HepG2 (cell line): ENCODE data around the gene LRRN2. TPM values are rescaled to one million over a fixed set of nuclear protein-coding genes. Genes with fewer than 3 reads are reported as not detected.

Experiments used
- ARHGAP35 ChIP-seq: sonication (generic); formaldehyde crosslinking; IDR thresholded peaks from 2 replicates; pipeline ENCODE4 v1.9.0; 2022; ENCODE audit warnings: mild to moderate bottlenecking, inconsistent platforms, moderate library complexity, missing genetic modification reagents, borderline replicate concordance
- ATF6 ChIP-seq: sonication (generic); formaldehyde crosslinking; conservative IDR thresholded peaks from 2 replicates; pipeline ENCODE4 v1.4.0; 2020; ENCODE audit warnings: missing genetic modification reagents
- CERS6 ChIP-seq: sonication (generic); formaldehyde crosslinking; IDR thresholded peaks from 2 replicates; pipeline ENCODE4 v1.5.0; 2020; ENCODE audit warnings: missing genetic modification reagents
- ELF1 ChIP-seq: sonication (generic); formaldehyde crosslinking; IDR thresholded peaks from 2 replicates; pipeline ENCODE4 v1.4.0; 2020; ENCODE audit warnings: missing genetic modification reagents
- GLI4 ChIP-seq: sonication (generic); formaldehyde crosslinking; IDR thresholded peaks from 2 replicates; pipeline ENCODE4 v1.5.1; 2020; ENCODE audit warnings: missing genetic modification reagents, mild to moderate bottlenecking, moderate library complexity, borderline replicate concordance
- IKZF4 ChIP-seq: sonication (generic); formaldehyde crosslinking; IDR thresholded peaks from 2 replicates; pipeline ENCODE4 v1.5.1; 2020; ENCODE audit warnings: borderline replicate concordance, mild to moderate bottlenecking, low read depth, missing genetic modification reagents; ENCODE audit errors: not compliant biosample characterization
- KMT2A ChIP-seq: sonication (generic); formaldehyde crosslinking; IDR thresholded peaks from 2 replicates; pipeline ENCODE4 v1.4.0; 2020; ENCODE audit warnings: missing genetic modification reagents
- MTERF4 ChIP-seq: sonication (generic); formaldehyde crosslinking; IDR thresholded peaks from 2 replicates; pipeline ENCODE4 v1.8.0; 2023; ENCODE audit warnings: mild to moderate bottlenecking, missing genetic modification reagents
- NR2F1 ChIP-seq, 2 experiments: fragments of 450-650 bp in 1 of 2; formaldehyde crosslinking in 1 of 2; IDR thresholded peaks; 2 replicates each; pipeline versions ENCODE4 v1.5.0 to v1.6.1; 2016 to 2020; ENCODE audit warnings: mild to moderate bottlenecking in 1 of 2, missing compliant biosample characterization in 1 of 2, missing genetic modification reagents in 1 of 2, moderate library complexity in 1 of 2
- NRL ChIP-seq: sonication (generic); formaldehyde crosslinking; IDR thresholded peaks from 2 replicates; pipeline ENCODE4 v1.5.0; 2020; ENCODE audit warnings: missing genetic modification reagents, mild to moderate bottlenecking, moderate library complexity, borderline replicate concordance
- PBX3 ChIP-seq: sonication (generic); formaldehyde crosslinking; IDR thresholded peaks from 2 replicates; pipeline ENCODE4 v1.8.1; 2023; ENCODE audit warnings: missing genetic modification reagents, inconsistent platforms, borderline replicate concordance
- PPARG ChIP-seq: conservative IDR thresholded peaks from 2 replicates; pipeline ENCODE4 v1.6.1; 2016; ENCODE audit warnings: missing biosample characterization, missing genetic modification reagents
- SALL2 ChIP-seq: sonication (generic); formaldehyde crosslinking; IDR thresholded peaks from 2 replicates; pipeline ENCODE4 v1.8.1; 2023; ENCODE audit warnings: mild to moderate bottlenecking, missing genetic modification reagents, inconsistent platforms
- TCF12 ChIP-seq, 2 experiments: fragments of 450-650 bp in 1 of 2; sonication (generic) in 1 of 2; formaldehyde crosslinking in 1 of 2; IDR thresholded peaks; 2 replicates each; pipeline versions ENCODE4 v1.6.1 to v1.8.0; 2017 to 2022; ENCODE audit warnings: antibody characterized with exemption in 1 of 2, mild to moderate bottlenecking in 1 of 2, missing genetic modification reagents in 1 of 2, moderate library complexity in 1 of 2
- ZEB1 ChIP-seq: IDR thresholded peaks from 2 replicates; pipeline ENCODE4 v1.6.1; 2012; ENCODE audit warnings: mild to moderate bottlenecking, low read depth, inconsistent platforms; ENCODE audit not compliant: insufficient replicate concordance
- ZNF281 ChIP-seq: sonication (generic); formaldehyde crosslinking; IDR thresholded peaks from 2 replicates; pipeline ENCODE4 v1.4.0; 2020; ENCODE audit warnings: missing genetic modification reagents, borderline replicate concordance
- ZNF367 ChIP-seq: sonication (generic); formaldehyde crosslinking; IDR thresholded peaks from 2 replicates; pipeline ENCODE4 v1.4.0; 2020; ENCODE audit warnings: missing genetic modification reagents, borderline replicate concordance
- ZNF414 ChIP-seq: sonication (generic); formaldehyde crosslinking; IDR thresholded peaks from 2 replicates; pipeline ENCODE4 v1.5.0; 2020; ENCODE audit warnings: missing genetic modification reagents
- ZNF788 ChIP-seq: sonication (generic); formaldehyde crosslinking; IDR thresholded peaks from 2 replicates; pipeline ENCODE4 v1.5.0; 2020; ENCODE audit warnings: mild to moderate bottlenecking, missing genetic modification reagents, borderline replicate concordance
- ZSCAN12 ChIP-seq: sonication (generic); formaldehyde crosslinking; IDR thresholded peaks from 2 replicates; pipeline ENCODE4 v1.9.0; 2021; ENCODE audit warnings: mild to moderate bottlenecking, missing genetic modification reagents
- polyA plus RNA-seq, 8 experiments: library from polyadenylated mRNA; depleted of rRNA in 3 of 8; stranded (reverse) in 7 of 8; unstranded in 1 of 8; fragments of >200 nt; fragmentation: Illumina TruSeq in 4 of 8; extraction: Trizol in 4 of 8; gene quantifications; 2 replicates each; pipeline versions ENCODE4 v1.2.1 to v1.2.3, GENCODE V29; 2011 to 2016; ENCODE audit warnings: low read depth in 4 of 8, missing spikeins in 1 of 8, mixed read lengths in 1 of 8; ENCODE audit not compliant: insufficient read depth in 1 of 8
- total RNA-seq, 5 experiments: library from RNA; depleted of rRNA; stranded (reverse); fragments of >200 nt; fragmentation: Illumina TruSeq; extraction: Trizol; gene quantifications; 2 replicates each; pipeline ENCODE4 v1.2.3, GENCODE V29; 2016; ENCODE audit warnings: low read depth in 1 of 5

LRRN2 gene
- total and polyA plus RNA-seq, 2 of the 13 experiments (the other 11 are each of a cell fraction or from before 2014, with no cell fraction given): not detected

- TF ChIP-seq ZNF414 (CRISPR knock-in tag) (no peak), CERS6 (CRISPR knock-in tag) (no peak), ZNF281 (CRISPR knock-in tag) (peak; percentile 64; the same call in 1 of the 2 replicates), PPARG (CRISPR knock-in tag) (0 out of 2 replicates have a peak, but pooled peaks have one; percentile 30), ATF6 (no peak), ZNF788 (CRISPR knock-in tag) (no peak), ZEB1 (no peak), ZNF367 (no peak), ZSCAN12 (CRISPR knock-in tag) (no peak), SALL2 (CRISPR knock-in tag) (no peak), TCF12 (IDR thresholded peaks at IDR 0.05) (no peak), TCF12 (CRISPR knock-in tag; IDR thresholded peaks at IDR 0.05) (no peak), ARHGAP35 (CRISPR knock-in tag) (no peak), ELF1 (CRISPR knock-in tag) (no peak), GLI4 (CRISPR knock-in tag) (no peak), NR2F1 (CRISPR knock-in tag; IDR thresholded peaks at IDR 0.05) (peak; percentile 89 to 90), KMT2A (no peak), MTERF4 (no peak), NRL (CRISPR knock-in tag) (no peak), PBX3 (CRISPR knock-in tag) (no peak), IKZF4 (no peak)
Observed at GRCh38 chr1:204623365-204623893, 62.1 kb downstream of the LRRN2 start (continued).
